Right lobe of liver (tissue), 4 donors: Measurements from ENCODE around the gene NUP42.

Source experiments
- POLR2A ChIP-seq: fragments of 450-650 bp; IDR thresholded peaks from one replicate; pipeline ENCODE4 v1.6.1; 2017; ENCODE audit warnings: antibody characterized with exemption, mild to moderate bottlenecking
- TF ChIP-seq, protein P1 (sequence below), 4 donors: fragments of 200-600 bp in 3 of 4; fragments of 450-650 bp in 1 of 4; IDR thresholded peaks; one replicate each; pipeline versions ENCODE4 v1.5.1 to v1.8.0; 2016 to 2022; ENCODE audit warnings: antibody characterized with exemption in 4 of 4, mild to moderate bottlenecking in 2 of 4
- donor health status: DM: no; HTN: no; CAD: no.
- donor health status: DM: no; HTN: no; CAD: no.
- donor health status: DM: no; HTN: yes; CAD: no.

DNA sequence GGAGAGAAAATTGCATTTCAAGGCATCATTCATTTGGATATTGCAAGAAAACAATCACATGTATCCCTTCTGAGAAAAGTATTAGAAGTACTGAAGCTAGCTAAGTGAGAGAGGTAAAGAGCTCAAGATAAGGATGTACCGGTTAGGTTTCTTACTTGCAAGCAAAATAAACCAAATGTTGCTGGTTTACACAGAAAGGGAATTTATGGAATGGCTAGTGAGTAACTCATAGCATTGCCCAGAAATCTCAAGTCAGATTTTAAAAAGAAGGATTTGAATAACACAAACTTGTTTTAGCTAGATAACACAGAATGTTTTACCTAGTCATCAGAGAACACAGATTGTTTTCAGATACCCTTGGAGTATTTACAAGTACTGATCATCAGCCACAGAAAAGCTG, 45.6 kb upstream of the NUP42 start:
- TF ChIP-seq, protein P1, sequence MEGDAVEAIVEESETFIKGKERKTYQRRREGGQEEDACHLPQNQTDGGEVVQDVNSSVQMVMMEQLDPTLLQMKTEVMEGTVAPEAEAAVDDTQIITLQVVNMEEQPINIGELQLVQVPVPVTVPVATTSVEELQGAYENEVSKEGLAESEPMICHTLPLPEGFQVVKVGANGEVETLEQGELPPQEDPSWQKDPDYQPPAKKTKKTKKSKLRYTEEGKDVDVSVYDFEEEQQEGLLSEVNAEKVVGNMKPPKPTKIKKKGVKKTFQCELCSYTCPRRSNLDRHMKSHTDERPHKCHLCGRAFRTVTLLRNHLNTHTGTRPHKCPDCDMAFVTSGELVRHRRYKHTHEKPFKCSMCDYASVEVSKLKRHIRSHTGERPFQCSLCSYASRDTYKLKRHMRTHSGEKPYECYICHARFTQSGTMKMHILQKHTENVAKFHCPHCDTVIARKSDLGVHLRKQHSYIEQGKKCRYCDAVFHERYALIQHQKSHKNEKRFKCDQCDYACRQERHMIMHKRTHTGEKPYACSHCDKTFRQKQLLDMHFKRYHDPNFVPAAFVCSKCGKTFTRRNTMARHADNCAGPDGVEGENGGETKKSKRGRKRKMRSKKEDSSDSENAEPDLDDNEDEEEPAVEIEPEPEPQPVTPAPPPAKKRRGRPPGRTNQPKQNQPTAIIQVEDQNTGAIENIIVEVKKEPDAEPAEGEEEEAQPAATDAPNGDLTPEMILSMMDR (IDR thresholded peaks at IDR 0.05) = no peak
- TF ChIP-seq POLR2A = no peak
